Measurements from ENCODE around the gene CBX4. TPM values are rescaled to one million over a fixed set of nuclear protein-coding genes. Genes with fewer than 3 reads are reported as not detected.
A peak's percentile ranks its signal among the peaks of the same experiment; 100 is the strongest.

The CBX4 gene
- total and polyA plus RNA-seq, 2 of the 13 experiments (the other 11 are each of a cell fraction or from before 2014, with no cell fraction given): 25.8 to 50.8 TPM

GRCh38 chr17:79811011-79811867 lies 28.0 kb downstream of the CBX4 start (continued):
- TF ChIP-seq, protein P1, sequence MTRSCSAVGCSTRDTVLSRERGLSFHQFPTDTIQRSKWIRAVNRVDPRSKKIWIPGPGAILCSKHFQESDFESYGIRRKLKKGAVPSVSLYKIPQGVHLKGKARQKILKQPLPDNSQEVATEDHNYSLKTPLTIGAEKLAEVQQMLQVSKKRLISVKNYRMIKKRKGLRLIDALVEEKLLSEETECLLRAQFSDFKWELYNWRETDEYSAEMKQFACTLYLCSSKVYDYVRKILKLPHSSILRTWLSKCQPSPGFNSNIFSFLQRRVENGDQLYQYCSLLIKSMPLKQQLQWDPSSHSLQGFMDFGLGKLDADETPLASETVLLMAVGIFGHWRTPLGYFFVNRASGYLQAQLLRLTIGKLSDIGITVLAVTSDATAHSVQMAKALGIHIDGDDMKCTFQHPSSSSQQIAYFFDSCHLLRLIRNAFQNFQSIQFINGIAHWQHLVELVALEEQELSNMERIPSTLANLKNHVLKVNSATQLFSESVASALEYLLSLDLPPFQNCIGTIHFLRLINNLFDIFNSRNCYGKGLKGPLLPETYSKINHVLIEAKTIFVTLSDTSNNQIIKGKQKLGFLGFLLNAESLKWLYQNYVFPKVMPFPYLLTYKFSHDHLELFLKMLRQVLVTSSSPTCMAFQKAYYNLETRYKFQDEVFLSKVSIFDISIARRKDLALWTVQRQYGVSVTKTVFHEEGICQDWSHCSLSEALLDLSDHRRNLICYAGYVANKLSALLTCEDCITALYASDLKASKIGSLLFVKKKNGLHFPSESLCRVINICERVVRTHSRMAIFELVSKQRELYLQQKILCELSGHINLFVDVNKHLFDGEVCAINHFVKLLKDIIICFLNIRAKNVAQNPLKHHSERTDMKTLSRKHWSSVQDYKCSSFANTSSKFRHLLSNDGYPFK (CRISPR knock-in tag; IDR thresholded peaks at IDR 0.05; ENCODE audit: borderline replicate concordance): peak; percentile 39; the same call in 1 of the 2 replicates
- TF ChIP-seq XBP1 (CRISPR knock-in tag; IDR thresholded peaks at IDR 0.05) (no peak), HNRNPL (IDR thresholded peaks at IDR 0.05; ENCODE audit: low read depth, low read length) (peak; percentile 96), ZNF589 (CRISPR knock-in tag; conservative IDR thresholded peaks at IDR 0.05) (no peak), PAWR (CRISPR knock-in tag; IDR thresholded peaks at IDR 0.05; ENCODE audit: borderline replicate concordance) (no peak), ZFP82 (CRISPR knock-in tag; IDR thresholded peaks at IDR 0.05; ENCODE audit: borderline replicate concordance) (no peak; the same call in 1 of the 2 replicates), TEAD2 (CRISPR knock-in tag; IDR thresholded peaks at IDR 0.05) (no peak), MIER3 (CRISPR knock-in tag; IDR thresholded peaks at IDR 0.05; ENCODE audit: borderline replicate concordance) (peak; percentile 48; the same call in 1 of the 2 replicates), YEATS4 (CRISPR knock-in tag; IDR thresholded peaks at IDR 0.05; ENCODE audit: borderline replicate concordance) (peak; percentile 63), ZNF382 (CRISPR knock-in tag; IDR thresholded peaks at IDR 0.05; ENCODE audit: borderline replicate concordance) (no peak), HHEX (CRISPR knock-in tag; IDR thresholded peaks at IDR 0.05) (no peak), WIZ (CRISPR knock-in tag; IDR thresholded peaks at IDR 0.05) (no peak; the same call in 1 of the 2 replicates), KLF13 (CRISPR knock-in tag; IDR thresholded peaks at IDR 0.05) (no peak), ZNF460 (CRISPR knock-in tag; IDR thresholded peaks at IDR 0.05; ENCODE audit: borderline replicate concordance) (no peak), SNRNP70 (IDR thresholded peaks at IDR 0.05; ENCODE audit: low read depth, low read length) (no peak), GATAD1 (CRISPR knock-in tag; IDR thresholded peaks at IDR 0.05) (no peak), KAT7 (CRISPR knock-in tag; IDR thresholded peaks at IDR 0.05; ENCODE audit: borderline replicate concordance) (no peak), CREB1 (IDR thresholded peaks at IDR 0.05) (no peak), CREB1 (CRISPR knock-in tag; IDR thresholded peaks at IDR 0.05) (no peak), DPF2 (CRISPR knock-in tag; IDR thresholded peaks at IDR 0.05; ENCODE audit: borderline replicate concordance, low read depth) (no peak)
- TF ChIP-seq, protein P2, sequence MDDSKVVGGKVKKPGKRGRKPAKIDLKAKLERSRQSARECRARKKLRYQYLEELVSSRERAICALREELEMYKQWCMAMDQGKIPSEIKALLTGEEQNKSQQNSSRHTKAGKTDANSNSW (CRISPR knock-in tag; IDR thresholded peaks at IDR 0.05; ENCODE audit: borderline replicate concordance): no peak
- TF ChIP-seq, protein P3, sequence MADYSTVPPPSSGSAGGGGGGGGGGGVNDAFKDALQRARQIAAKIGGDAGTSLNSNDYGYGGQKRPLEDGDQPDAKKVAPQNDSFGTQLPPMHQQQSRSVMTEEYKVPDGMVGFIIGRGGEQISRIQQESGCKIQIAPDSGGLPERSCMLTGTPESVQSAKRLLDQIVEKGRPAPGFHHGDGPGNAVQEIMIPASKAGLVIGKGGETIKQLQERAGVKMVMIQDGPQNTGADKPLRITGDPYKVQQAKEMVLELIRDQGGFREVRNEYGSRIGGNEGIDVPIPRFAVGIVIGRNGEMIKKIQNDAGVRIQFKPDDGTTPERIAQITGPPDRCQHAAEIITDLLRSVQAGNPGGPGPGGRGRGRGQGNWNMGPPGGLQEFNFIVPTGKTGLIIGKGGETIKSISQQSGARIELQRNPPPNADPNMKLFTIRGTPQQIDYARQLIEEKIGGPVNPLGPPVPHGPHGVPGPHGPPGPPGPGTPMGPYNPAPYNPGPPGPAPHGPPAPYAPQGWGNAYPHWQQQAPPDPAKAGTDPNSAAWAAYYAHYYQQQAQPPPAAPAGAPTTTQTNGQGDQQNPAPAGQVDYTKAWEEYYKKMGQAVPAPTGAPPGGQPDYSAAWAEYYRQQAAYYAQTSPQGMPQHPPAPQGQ (CRISPR knock-in tag; IDR thresholded peaks at IDR 0.05; ENCODE audit: borderline replicate concordance): no peak
- TF ChIP-seq, protein P4, sequence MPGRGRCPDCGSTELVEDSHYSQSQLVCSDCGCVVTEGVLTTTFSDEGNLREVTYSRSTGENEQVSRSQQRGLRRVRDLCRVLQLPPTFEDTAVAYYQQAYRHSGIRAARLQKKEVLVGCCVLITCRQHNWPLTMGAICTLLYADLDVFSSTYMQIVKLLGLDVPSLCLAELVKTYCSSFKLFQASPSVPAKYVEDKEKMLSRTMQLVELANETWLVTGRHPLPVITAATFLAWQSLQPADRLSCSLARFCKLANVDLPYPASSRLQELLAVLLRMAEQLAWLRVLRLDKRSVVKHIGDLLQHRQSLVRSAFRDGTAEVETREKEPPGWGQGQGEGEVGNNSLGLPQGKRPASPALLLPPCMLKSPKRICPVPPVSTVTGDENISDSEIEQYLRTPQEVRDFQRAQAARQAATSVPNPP (CRISPR knock-in tag; IDR thresholded peaks at IDR 0.05): 0 out of 2 replicates have a peak, but pooled peaks have one; percentile 43
